ENCODE data around the gene PCDHGA1. TPM values are rescaled to one million over a fixed set of nuclear protein-coding genes. Genes with fewer than 3 reads are reported as not detected.

Gene PCDHGA1
- total RNA-seq, 1 experiment from 2014 or later, result 0.63 TPM

GRCh38 chr5:141512911-141513626 lies 182.8 kb downstream of the PCDHGA1 start:
- peaks cover 3% of the 10 kb centered on the region; the same call in 1 of the 2 replicates for H3K27me3 Mint-ChIP-seq (ENCODE audit: low read depth)
- Histone ChIP-seq H2AFZ (ENCODE audit: low read length) (no peak overlapping the region), H2BK5ac (ENCODE audit: insufficient read length, low read length) (no peak overlapping the region), H3K4me1 (ENCODE audit: insufficient read depth, low read length) (peaks cover 4% of the 10 kb centered on the region; the same call in 1 of the 2 replicates), H3K56ac (ENCODE audit: insufficient read length, low read depth, low read length) (no peak overlapping the region), H3K4ac (ENCODE audit: low read depth, low read length) (no peak overlapping the region), H4K91ac (ENCODE audit: insufficient read length, low read depth, low read length) (no peak overlapping the region), H3K79me2 (ENCODE audit: insufficient read depth, low read length) (no peaks in the 10 kb centered on the region), H2BK15ac (ENCODE audit: low read depth, low read length) (no peak overlapping the region), H3K27me3 (ENCODE audit: insufficient read depth, low read length) (no peaks in the 10 kb centered on the region), H3K23ac (ENCODE audit: insufficient read length, low read depth, low read length) (no peak overlapping the region), H4K8ac (replicated peaks; ENCODE audit: insufficient read length, low read depth, low read length) (no peak overlapping the region), H3K4me2 (ENCODE audit: insufficient read depth, insufficient read length, low read length) (peak overlapping the region; percentile 91), H3K23me2 (ENCODE audit: insufficient read length, low read depth, low read length, poor library complexity, severe bottlenecking) (peaks cover 17% of the 10 kb centered on the region), H2BK20ac (ENCODE audit: low read depth, low read length, poor library complexity, severe bottlenecking) (no peak overlapping the region), H3K18ac (ENCODE audit: insufficient read length, low read depth, low read length) (peak overlapping the region; percentile 3), H3T11ph (ENCODE audit: low read length) (no peak overlapping the region), H2AK5ac (ENCODE audit: insufficient read length, low read length) (no peak overlapping the region), H2BK12ac (ENCODE audit: insufficient read length, low read depth, low read length) (no peak overlapping the region), H4K5ac (ENCODE audit: insufficient read length, low read depth, low read length) (no peak overlapping the region), H3K79me1 (ENCODE audit: insufficient read depth, low read depth, low read length, poor library complexity, severe bottlenecking) (no peaks in the 10 kb centered on the region), H3K9me3 (ENCODE audit: control insufficient read depth, low read depth, low read length) (no peaks in the 10 kb centered on the region), H4K20me1 (ENCODE audit: control insufficient read depth, insufficient read depth, insufficient read length) (no peaks in the 10 kb centered on the region), H3K27ac (ENCODE audit: insufficient read length, low read depth, low read length) (no peak overlapping the region), H3K14ac (ENCODE audit: insufficient read depth, low read length) (peak overlapping the region; percentile 54), H3K9ac (ENCODE audit: extremely low read depth, insufficient read length, low read length) (peak overlapping the region; percentile 25), H2BK120ac (ENCODE audit: low read depth, low read length, poor library complexity, severe bottlenecking) (no peak overlapping the region)
- WGBS (ENCODE audit: extremely low coverage, insufficient read length, low lambda C conversion rate), result no CpG with 5 or more reads among the region's 43 CpGs
- H3K9me3 Mint-ChIP-seq, result no peaks in the 10 kb centered on the region; a peak in 1 of 5 replicates
- no peak for DNase-seq
- TF ChIP-seq, protein P1, sequence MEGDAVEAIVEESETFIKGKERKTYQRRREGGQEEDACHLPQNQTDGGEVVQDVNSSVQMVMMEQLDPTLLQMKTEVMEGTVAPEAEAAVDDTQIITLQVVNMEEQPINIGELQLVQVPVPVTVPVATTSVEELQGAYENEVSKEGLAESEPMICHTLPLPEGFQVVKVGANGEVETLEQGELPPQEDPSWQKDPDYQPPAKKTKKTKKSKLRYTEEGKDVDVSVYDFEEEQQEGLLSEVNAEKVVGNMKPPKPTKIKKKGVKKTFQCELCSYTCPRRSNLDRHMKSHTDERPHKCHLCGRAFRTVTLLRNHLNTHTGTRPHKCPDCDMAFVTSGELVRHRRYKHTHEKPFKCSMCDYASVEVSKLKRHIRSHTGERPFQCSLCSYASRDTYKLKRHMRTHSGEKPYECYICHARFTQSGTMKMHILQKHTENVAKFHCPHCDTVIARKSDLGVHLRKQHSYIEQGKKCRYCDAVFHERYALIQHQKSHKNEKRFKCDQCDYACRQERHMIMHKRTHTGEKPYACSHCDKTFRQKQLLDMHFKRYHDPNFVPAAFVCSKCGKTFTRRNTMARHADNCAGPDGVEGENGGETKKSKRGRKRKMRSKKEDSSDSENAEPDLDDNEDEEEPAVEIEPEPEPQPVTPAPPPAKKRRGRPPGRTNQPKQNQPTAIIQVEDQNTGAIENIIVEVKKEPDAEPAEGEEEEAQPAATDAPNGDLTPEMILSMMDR (conservative IDR thresholded peaks at IDR 0.05), result no peak
- peaks cover 19 to 36% (median 27%) of the 10 kb centered on the region in 3 experiments for H3K36me3 Mint-ChIP-seq (ENCODE audit: insufficient read depth in 1 of 3, low read depth in 3 of 3)
- peaks cover 46 to 58% of the 10 kb centered on the region in 2 experiments for H3K4me1 Mint-ChIP-seq
- peak overlapping the region; percentile 75 to 88 for H3K4me3 Mint-ChIP-seq
- peak overlapping the region; percentile 10 to 96 (median 96); a peak in 5 of 7 replicates for H3K27ac Mint-ChIP-seq
